HAP-1 (cell line): ENCODE measurements around the gene PITPNC1.

Experiments used
- DNase-seq, 2 experiments: peaks; one replicate each; pipeline ENCODE4 v3.0.0-alpha.2; 2016 to 2020; ENCODE audit warnings: low spot score in 2 of 2
- H3K27me3 ChIP-seq: fragments of 250-450 bp; sonication (Bioruptor Pico); 2 replicates; pipeline ENCODE4 v1.5.1; 2020; ENCODE audit warnings: low read depth, mild to moderate bottlenecking, moderate library complexity
- H3K36me3 ChIP-seq: fragments of 250-450 bp; sonication (Bioruptor Pico); replicated peaks from 2 replicates; pipeline ENCODE4 v1.5.1; 2020; ENCODE audit warnings: mild to moderate bottlenecking
- H3K4me1 ChIP-seq: fragments of 250-450 bp; sonication (Bioruptor Pico); 2 replicates; pipeline ENCODE4 v1.5.1; 2020; ENCODE audit warnings: mild to moderate bottlenecking
- H3K4me3 ChIP-seq: fragments of 250-450 bp; sonication (Bioruptor Pico); 2 replicates; pipeline ENCODE4 v1.5.1; 2020; ENCODE audit warnings: mild to moderate bottlenecking, moderate library complexity
- H3K9me3 ChIP-seq: fragments of 250-450 bp; sonication (Bioruptor Pico); 2 replicates; pipeline ENCODE4 v1.5.1; 2020; ENCODE audit warnings: mild to moderate bottlenecking, moderate library complexity
- in situ Hi-C: fragments of 300-500 bp; cut with MboI; formaldehyde crosslinking; loops from 3 replicates; pipeline ENCODE4 v1.14.3; 2020; ENCODE audit warnings: low sequenced_read_pairs, inconsistent platforms, mixed read lengths

Gene PITPNC1

GRCh38 chr17:67588326-67588725, 211.2 kb downstream of the PITPNC1 start:
- H3K36me3 ChIP-seq = no peaks in the 10 kb centered on the region
- in situ Hi-C loops = no loop called here
- H3K4me1 ChIP-seq = peaks cover 13% of the 10 kb centered on the region
- no peaks in the 10 kb centered on the region for H3K27me3 ChIP-seq
- DNase-seq = no peak
- H3K9me3 ChIP-seq = no peaks in the 10 kb centered on the region
- H3K4me3 ChIP-seq = no peak overlapping the region

GRCh38 chr17:67594115-67594880, 217.2 kb downstream of the PITPNC1 start:
- H3K36me3 ChIP-seq = no peaks in the 10 kb centered on the region
- in situ Hi-C loops = no loop called here
- H3K4me1 ChIP-seq = peaks cover 4% of the 10 kb centered on the region; the same call in 1 of the 2 replicates
- H3K9me3 ChIP-seq = no peaks in the 10 kb centered on the region
- no peak overlapping the region for H3K4me3 ChIP-seq
- DNase-seq = no peak
- H3K27me3 ChIP-seq = no peaks in the 10 kb centered on the region

DNA sequence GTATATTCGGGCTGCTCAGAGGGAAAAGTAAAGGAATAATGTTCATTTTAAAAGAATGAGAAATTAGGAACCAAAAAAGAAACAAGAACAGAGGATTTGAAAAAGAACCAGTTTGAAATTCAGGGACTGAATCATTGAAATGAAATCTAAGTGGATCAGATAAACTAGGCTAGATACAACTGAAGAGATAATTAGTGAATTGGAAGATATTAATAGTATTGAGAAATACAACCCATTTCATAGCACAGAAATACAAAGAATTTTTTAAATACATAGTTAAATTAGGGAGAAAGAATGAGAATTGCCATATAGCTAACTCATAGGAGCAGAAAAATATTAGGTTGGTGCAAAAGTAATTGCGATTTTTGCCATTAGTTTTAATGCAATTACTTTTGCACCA, 223.3 kb downstream of the PITPNC1 start:
- in situ Hi-C loops = loop anchor here (10.0 kb wide), 1 partner anchor 226 kb away; the partner anchor contains the start of gene PITPNC1
- no peaks in the 10 kb centered on the region for H3K36me3 ChIP-seq
- no peak for DNase-seq
- no peaks in the 10 kb centered on the region for H3K9me3 ChIP-seq
- no peak overlapping the region for H3K4me3 ChIP-seq
- no peaks in the 10 kb centered on the region for H3K4me1 ChIP-seq
- H3K27me3 ChIP-seq = no peaks in the 10 kb centered on the region

GRCh38 chr17:67601897-67602296, 224.8 kb downstream of the PITPNC1 start:
- no peak overlapping the region for H3K4me3 ChIP-seq
- no peak for DNase-seq
- no peaks in the 10 kb centered on the region for H3K27me3 ChIP-seq
- H3K9me3 ChIP-seq = no peaks in the 10 kb centered on the region
- H3K4me1 ChIP-seq = peaks cover 10% of the 10 kb centered on the region
- in situ Hi-C loops = loop anchor here (10.0 kb wide), 1 partner anchor 227 kb away; the partner anchor contains the start of gene PITPNC1
- H3K36me3 ChIP-seq = no peaks in the 10 kb centered on the region

DNA sequence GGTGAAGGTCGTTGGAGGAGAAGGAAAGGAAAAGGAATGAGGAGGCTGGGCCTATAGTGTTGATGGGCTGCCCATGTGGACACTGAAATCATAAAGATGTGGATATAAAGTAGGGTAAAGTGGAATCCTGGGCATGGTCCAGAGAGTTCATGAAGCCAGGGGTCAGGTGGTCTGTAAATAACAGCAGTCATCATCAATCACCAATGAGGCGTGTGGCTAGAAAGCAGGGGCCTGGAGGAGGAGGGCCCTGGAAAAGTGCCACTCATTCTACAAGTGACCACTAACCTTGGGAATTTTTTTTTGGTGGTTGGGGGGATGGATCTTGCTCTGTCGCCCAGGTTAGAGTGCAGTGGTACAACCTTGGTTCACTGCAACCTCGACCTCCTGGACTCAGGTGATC, 225.4 kb downstream of the PITPNC1 start:
- Histone ChIP-seq H3K36me3 (no peaks in the 10 kb centered on the region), H3K4me3 (no peak overlapping the region), H3K4me1 (peaks cover 15% of the 10 kb centered on the region), H3K9me3 (no peaks in the 10 kb centered on the region), H3K27me3 (no peaks in the 10 kb centered on the region)
- in situ Hi-C loops = loop anchor here (10.0 kb wide), 1 partner anchor 228 kb away; the partner anchor contains the start of gene PITPNC1
- no peak for DNase-seq

GRCh38 chr17:67602974-67603373, 225.9 kb downstream of the PITPNC1 start:
- Histone ChIP-seq H3K4me1 (peaks cover 15% of the 10 kb centered on the region), H3K4me3 (no peak overlapping the region), H3K27me3 (no peaks in the 10 kb centered on the region), H3K36me3 (no peaks in the 10 kb centered on the region), H3K9me3 (no peaks in the 10 kb centered on the region)
- in situ Hi-C loops = loop anchor here (10.0 kb wide), 1 partner anchor 228 kb away; the partner anchor contains the start of gene PITPNC1
- peak; percentile 36 to 58 for DNase-seq

- in situ Hi-C loops = loop anchor here (10.0 kb wide), 1 partner anchor 231 kb away; the partner anchor contains the start of gene PITPNC1
Measured at GRCh38 chr17:67605256-67605912, 228.3 kb downstream of the PITPNC1 start.

DNA sequence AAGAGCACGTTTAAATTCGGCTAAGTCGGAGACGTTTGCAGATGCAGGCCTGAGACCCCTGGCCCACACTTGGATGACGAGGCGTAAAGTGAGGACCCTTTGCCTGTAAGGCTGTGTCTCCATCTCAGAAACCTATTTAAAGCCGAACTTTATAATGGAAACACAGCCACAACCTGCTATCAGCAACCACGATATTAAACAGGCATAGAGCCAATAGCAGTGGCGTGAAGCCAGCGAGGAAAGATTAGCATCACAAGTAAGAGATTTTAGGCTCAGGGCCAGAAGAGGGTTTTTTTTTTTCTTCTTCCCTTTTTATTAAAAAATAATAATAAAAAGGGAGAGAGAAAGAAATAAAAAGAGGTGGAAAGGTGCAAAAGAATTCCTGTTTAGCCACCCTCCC, 229.4 kb downstream of the PITPNC1 start:
- Histone ChIP-seq H3K9me3 (no peaks in the 10 kb centered on the region), H3K36me3 (no peaks in the 10 kb centered on the region), H3K4me1 (peaks cover 15% of the 10 kb centered on the region), H3K27me3 (no peaks in the 10 kb centered on the region), H3K4me3 (no peak overlapping the region)
- peak; percentile 43 to 67 for DNase-seq
- in situ Hi-C loops = loop anchor here (10.0 kb wide), 1 partner anchor 232 kb away; the partner anchor contains the start of gene PITPNC1

More at GRCh38 chr17:67605256-67605912, 228.3 kb downstream of the PITPNC1 start:
- no peaks in the 10 kb centered on the region for H3K27me3 ChIP-seq
- H3K4me3 ChIP-seq = no peak overlapping the region
- H3K9me3 ChIP-seq = no peaks in the 10 kb centered on the region
- DNase-seq = no peak
- no peaks in the 10 kb centered on the region for H3K36me3 ChIP-seq
- H3K4me1 ChIP-seq = peaks cover 15% of the 10 kb centered on the region

DNA sequence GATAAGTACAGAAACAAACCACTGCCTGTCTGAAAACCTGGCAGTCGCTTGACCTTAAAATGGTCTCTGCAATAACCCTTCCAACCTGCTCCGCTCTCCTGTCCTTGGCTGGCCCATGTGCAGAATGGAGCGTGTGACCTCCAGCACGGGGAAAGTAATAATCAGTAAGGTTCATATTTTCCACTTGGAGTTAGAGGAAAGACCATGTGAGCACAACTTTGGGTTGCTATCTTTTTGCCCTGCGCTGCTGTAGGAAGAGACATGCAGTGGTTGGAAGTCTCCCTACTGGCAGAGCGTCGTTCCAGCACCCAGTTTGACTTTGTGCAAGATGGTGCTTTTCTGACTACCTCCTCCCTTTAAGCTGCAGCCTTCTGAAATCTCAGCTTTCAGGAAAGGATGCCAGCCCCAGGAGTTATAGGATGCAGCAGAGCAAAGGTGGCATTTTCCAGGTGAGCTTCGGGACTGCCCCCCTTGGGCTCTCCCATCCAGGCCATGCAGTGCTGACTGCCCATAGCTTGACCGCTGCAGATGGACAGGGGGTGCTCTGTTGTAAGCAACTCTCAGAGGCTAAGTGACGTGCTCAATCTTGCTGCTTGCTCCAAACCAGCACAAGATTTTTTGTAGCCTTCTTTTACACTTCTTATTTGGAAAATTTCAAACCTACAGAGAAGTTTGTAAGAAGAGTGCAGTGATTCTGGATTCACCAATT, 230.0 kb downstream of the PITPNC1 start:
- DNase-seq = peak; percentile 16 to 22
- Histone ChIP-seq H3K36me3 (no peaks in the 10 kb centered on the region), H3K9me3 (no peaks in the 10 kb centered on the region), H3K4me1 (peaks cover 15% of the 10 kb centered on the region), H3K4me3 (no peak overlapping the region), H3K27me3 (no peaks in the 10 kb centered on the region)
- in situ Hi-C loops = loop anchor here (10.0 kb wide), 1 partner anchor 232 kb away; the partner anchor contains the start of gene PITPNC1

GRCh38 chr17:67610061-67610460, 233.0 kb downstream of the PITPNC1 start:
- Histone ChIP-seq H3K4me3 (no peak overlapping the region), H3K9me3 (no peaks in the 10 kb centered on the region), H3K4me1 (peaks cover 15% of the 10 kb centered on the region), H3K27me3 (no peaks in the 10 kb centered on the region), H3K36me3 (no peaks in the 10 kb centered on the region)
- in situ Hi-C loops = no loop called here
- DNase-seq = no peak

DNA sequence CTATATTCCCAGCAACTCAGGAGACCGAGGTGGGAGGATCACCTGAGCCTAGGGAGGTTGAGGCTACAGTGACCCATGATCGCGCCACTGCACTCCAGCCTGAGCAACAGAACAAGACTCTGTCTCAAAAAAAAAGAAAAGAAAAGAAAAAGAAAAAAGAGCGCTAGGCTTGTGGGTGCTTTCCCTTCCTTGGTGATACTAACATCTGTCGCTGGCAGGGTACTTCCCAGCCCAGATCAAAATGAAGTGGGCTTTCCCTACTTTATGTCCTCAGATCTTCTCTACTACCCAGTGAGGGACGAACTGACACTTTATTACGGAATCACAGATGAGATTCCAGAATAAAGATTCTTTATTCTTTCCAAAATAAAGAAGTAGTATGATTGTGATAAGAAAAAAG, 236.9 kb downstream of the PITPNC1 start:
- no peak overlapping the region for H3K4me3 ChIP-seq
- no peaks in the 10 kb centered on the region for H3K9me3 ChIP-seq
- H3K36me3 ChIP-seq = no peaks in the 10 kb centered on the region
- in situ Hi-C loops = no loop called here
- H3K4me1 ChIP-seq = no peaks in the 10 kb centered on the region
- no peak for DNase-seq
- H3K27me3 ChIP-seq = no peaks in the 10 kb centered on the region

DNA sequence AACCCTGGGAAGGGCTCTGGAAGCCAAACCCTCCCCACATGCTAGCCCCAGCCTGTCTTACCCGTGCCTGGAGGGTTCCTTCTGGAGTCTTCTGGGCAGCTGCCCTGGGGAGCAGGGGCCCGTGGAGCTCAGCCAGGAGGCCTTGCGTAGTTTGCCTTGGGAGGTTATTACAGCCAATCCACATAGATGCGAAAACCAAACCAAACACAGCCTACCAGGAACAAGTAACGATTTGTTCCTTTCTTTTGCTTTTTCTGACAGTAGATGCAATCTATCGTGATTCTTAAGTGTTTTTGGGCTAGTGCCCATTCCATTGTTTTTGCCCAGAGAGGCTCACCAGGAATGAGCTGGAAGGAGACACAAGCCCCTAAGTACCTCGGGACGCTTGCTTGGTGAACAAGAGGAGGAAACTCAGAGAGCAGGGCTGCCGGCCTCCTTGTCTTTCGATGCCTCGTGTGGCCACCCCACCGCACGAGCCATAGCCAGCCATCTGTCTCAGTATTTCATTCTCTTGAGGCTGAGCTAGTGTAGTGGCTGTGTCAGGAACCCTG, 238.0 kb downstream of the PITPNC1 start:
- H3K9me3 ChIP-seq = no peaks in the 10 kb centered on the region
- DNase-seq = no peak
- H3K36me3 ChIP-seq = no peaks in the 10 kb centered on the region
- H3K27me3 ChIP-seq = no peaks in the 10 kb centered on the region
- no peaks in the 10 kb centered on the region for H3K4me1 ChIP-seq
- in situ Hi-C loops = no loop called here
- H3K4me3 ChIP-seq = no peak overlapping the region

- Histone ChIP-seq H3K27me3 (no peaks in the 10 kb centered on the region), H3K36me3 (no peaks in the 10 kb centered on the region), H3K4me3 (no peak overlapping the region), H3K9me3 (no peaks in the 10 kb centered on the region), H3K4me1 (no peaks in the 10 kb centered on the region)
- DNase-seq = no peak
- in situ Hi-C loops = no loop called here
Measured at GRCh38 chr17:67615736-67616135, 238.7 kb downstream of the PITPNC1 start.
